ENCODE data around the gene MRC2.

MRC2 gene

GRCh38 chr17:62700964-62701705 is 73.7 kb downstream of the MRC2 start:
- TF ChIP-seq TAF1 (IDR thresholded peaks at IDR 0.05; ENCODE audit: low read depth, low read length) = no peak
- no peak for TF ChIP-seq POLR2A (IDR thresholded peaks at IDR 0.05; ENCODE audit: low read depth, low read length)
- no peak for TF ChIP-seq POU2F2 (IDR thresholded peaks at IDR 0.05; ENCODE audit: low read depth, low read length)
- TF ChIP-seq PAX5 (IDR thresholded peaks at IDR 0.05; ENCODE audit: insufficient read depth, low read length, severe bottlenecking) = no peak
- no peak for TF ChIP-seq SPI1 (IDR thresholded peaks at IDR 0.05; ENCODE audit: low read depth, low read length)
- TF ChIP-seq POLR2AphosphoS5 (IDR thresholded peaks at IDR 0.05; ENCODE audit: low read depth, low read length) = no peak
- DNase-seq (ENCODE audit: insufficient read length, low spot score) = no peak
- peak; percentile 31 for FAIRE-seq

- DNase-seq (ENCODE audit: insufficient read length, low spot score) (no peak), FAIRE-seq (no peak)
- TF ChIP-seq PAX5 (IDR thresholded peaks at IDR 0.05; ENCODE audit: insufficient read depth, low read length, severe bottlenecking) (no peak), POU2F2 (IDR thresholded peaks at IDR 0.05; ENCODE audit: low read depth, low read length) (no peak), SPI1 (IDR thresholded peaks at IDR 0.05; ENCODE audit: low read depth, low read length) (no peak), TAF1 (IDR thresholded peaks at IDR 0.05; ENCODE audit: low read depth, low read length) (no peak), POLR2A (IDR thresholded peaks at IDR 0.05; ENCODE audit: low read depth, low read length) (no peak), POLR2AphosphoS5 (IDR thresholded peaks at IDR 0.05; ENCODE audit: low read depth, low read length) (no peak)
These were observed 74.2 kb downstream of the MRC2 start for GRCh38 chr17:62701706-62702085.

- DNase-seq (ENCODE audit: insufficient read length, low spot score) = no peak
- TF ChIP-seq POLR2AphosphoS5 (IDR thresholded peaks at IDR 0.05; ENCODE audit: low read depth, low read length) (no peak), POLR2A (IDR thresholded peaks at IDR 0.05; ENCODE audit: low read depth, low read length) (no peak), PAX5 (IDR thresholded peaks at IDR 0.05; ENCODE audit: insufficient read depth, low read length, severe bottlenecking) (no peak), SPI1 (IDR thresholded peaks at IDR 0.05; ENCODE audit: low read depth, low read length) (no peak), POU2F2 (IDR thresholded peaks at IDR 0.05; ENCODE audit: low read depth, low read length) (no peak), TAF1 (IDR thresholded peaks at IDR 0.05; ENCODE audit: low read depth, low read length) (no peak)
These were observed 75.3 kb downstream of the MRC2 start for GRCh38 chr17:62702746-62703260.

GRCh38 chr17:62703261-62703775 is 75.8 kb downstream of the MRC2 start:
- no peak for TF ChIP-seq PAX5 (IDR thresholded peaks at IDR 0.05; ENCODE audit: insufficient read depth, low read length, severe bottlenecking)
- TF ChIP-seq POU2F2 (IDR thresholded peaks at IDR 0.05; ENCODE audit: low read depth, low read length) = no peak
- no peak for TF ChIP-seq POLR2AphosphoS5 (IDR thresholded peaks at IDR 0.05; ENCODE audit: low read depth, low read length)
- TF ChIP-seq SPI1 (IDR thresholded peaks at IDR 0.05; ENCODE audit: low read depth, low read length) = no peak
- DNase-seq (ENCODE audit: insufficient read length, low spot score) (no peak), FAIRE-seq (no peak)

More at GRCh38 chr17:62702746-62703260, 75.3 kb downstream of the MRC2 start:
- FAIRE-seq = no peak

- FAIRE-seq (peak; percentile 85), DNase-seq (ENCODE audit: insufficient read length, low spot score) (peak; percentile 74)
- TF ChIP-seq PAX5 (IDR thresholded peaks at IDR 0.05; ENCODE audit: insufficient read depth, low read length, severe bottlenecking) (no peak), POU2F2 (IDR thresholded peaks at IDR 0.05; ENCODE audit: low read depth, low read length) (no peak), POLR2AphosphoS5 (IDR thresholded peaks at IDR 0.05; ENCODE audit: low read depth, low read length) (no peak), SPI1 (IDR thresholded peaks at IDR 0.05; ENCODE audit: low read depth, low read length) (no peak), TAF1 (IDR thresholded peaks at IDR 0.05; ENCODE audit: low read depth, low read length) (no peak), POLR2A (IDR thresholded peaks at IDR 0.05; ENCODE audit: low read depth, low read length) (no peak)
These were observed 76.4 kb downstream of the MRC2 start for GRCh38 chr17:62703776-62704380.

GRCh38 chr17:62704381-62704971 is 77.0 kb downstream of the MRC2 start:
- TF ChIP-seq POLR2AphosphoS5 (IDR thresholded peaks at IDR 0.05; ENCODE audit: low read depth, low read length) (no peak), TAF1 (IDR thresholded peaks at IDR 0.05; ENCODE audit: low read depth, low read length) (no peak), SPI1 (IDR thresholded peaks at IDR 0.05; ENCODE audit: low read depth, low read length) (no peak), PAX5 (IDR thresholded peaks at IDR 0.05; ENCODE audit: insufficient read depth, low read length, severe bottlenecking) (no peak), POU2F2 (IDR thresholded peaks at IDR 0.05; ENCODE audit: low read depth, low read length) (no peak), POLR2A (IDR thresholded peaks at IDR 0.05; ENCODE audit: low read depth, low read length) (no peak)
- DNase-seq (ENCODE audit: insufficient read length, low spot score) (no peak), FAIRE-seq (no peak)

- FAIRE-seq (no peak), DNase-seq (ENCODE audit: insufficient read length, low spot score) (no peak)
- TF ChIP-seq TAF1 (IDR thresholded peaks at IDR 0.05; ENCODE audit: low read depth, low read length) = no peak
- no peak for TF ChIP-seq PAX5 (IDR thresholded peaks at IDR 0.05; ENCODE audit: insufficient read depth, low read length, severe bottlenecking)
- no peak for TF ChIP-seq POLR2AphosphoS5 (IDR thresholded peaks at IDR 0.05; ENCODE audit: low read depth, low read length)
- no peak for TF ChIP-seq POU2F2 (IDR thresholded peaks at IDR 0.05; ENCODE audit: low read depth, low read length)
- no peak for TF ChIP-seq SPI1 (IDR thresholded peaks at IDR 0.05; ENCODE audit: low read depth, low read length)
These were observed 77.8 kb downstream of the MRC2 start for GRCh38 chr17:62705156-62705777.

- DNase-seq (ENCODE audit: insufficient read length, low spot score) (no peak), FAIRE-seq (no peak)
- no peak for TF ChIP-seq TAF1 (IDR thresholded peaks at IDR 0.05; ENCODE audit: low read depth, low read length)
- no peak for TF ChIP-seq POLR2A (IDR thresholded peaks at IDR 0.05; ENCODE audit: low read depth, low read length)
These were observed 78.5 kb downstream of the MRC2 start for GRCh38 chr17:62705778-62706597.

Measured in GM12891 (cell line).